Muscle of leg (tissue), 11 donors: Measurements from ENCODE around the gene MEG3. TPM values are rescaled to one million over a fixed set of nuclear protein-coding genes. Genes with fewer than 3 reads are reported as not detected.

Experiments
- DNase-seq: peaks from one replicate; pipeline ENCODE4 v3.0.0; 2013
- H3K27ac ChIP-seq: one replicate; pipeline ENCODE4 v1.5.1; 2013; ENCODE audit warnings: mild to moderate bottlenecking, low read length, control low read depth
- H3K27me3 ChIP-seq: one replicate; pipeline ENCODE4 v1.6.1; 2013; ENCODE audit warnings: low read length; ENCODE audit not compliant: control insufficient read depth, insufficient read depth
- H3K36me3 ChIP-seq: one replicate; pipeline ENCODE4 v1.6.1; 2013; ENCODE audit warnings: low read length; ENCODE audit not compliant: control insufficient read depth, insufficient read depth
- H3K4me1 ChIP-seq: one replicate; pipeline ENCODE4 v1.6.1; 2013; ENCODE audit warnings: low read length; ENCODE audit not compliant: control insufficient read depth, insufficient read depth
- H3K4me3 ChIP-seq: one replicate; pipeline ENCODE4 v1.5.1; 2013; ENCODE audit warnings: low read length, control low read depth
- H3K9me3 ChIP-seq: replicated peaks from 2 replicates; pipeline ENCODE4 v1.6.1; 2013; ENCODE audit warnings: low read depth, low read length; ENCODE audit not compliant: control insufficient read depth
- WGBS: methylation state at CpG from one replicate; pipeline ENCODE4 v1.1.5; 2013; ENCODE audit warnings: missing lambda C conversion rate; ENCODE audit not compliant: insufficient coverage; 5-methylcytosine and 5-hydroxymethylcytosine counted together
- polyA plus RNA-seq, 8 donors: library from polyadenylated mRNA; unstranded; fragments of 120-200 nt; gene quantifications; one replicate each; pipeline versions ENCODE4 v1.2.1 to v1.2.3, GENCODE V29; 2013; ENCODE audit warnings: inconsistent platforms in 1 of 8, low replicate concordance in 1 of 8; ENCODE audit not compliant: insufficient read length in 8 of 8, insufficient read depth in 1 of 8
- total RNA-seq: library from RNA; stranded (reverse); fragments of 120-200 nt; gene quantifications from one replicate; pipeline ENCODE4 v1.2.4, GENCODE V29; 2013

Gene MEG3
- total and polyA plus RNA-seq, 9 donors, result 2,107 to 7,026 (median 3,453) TPM

DNA sequence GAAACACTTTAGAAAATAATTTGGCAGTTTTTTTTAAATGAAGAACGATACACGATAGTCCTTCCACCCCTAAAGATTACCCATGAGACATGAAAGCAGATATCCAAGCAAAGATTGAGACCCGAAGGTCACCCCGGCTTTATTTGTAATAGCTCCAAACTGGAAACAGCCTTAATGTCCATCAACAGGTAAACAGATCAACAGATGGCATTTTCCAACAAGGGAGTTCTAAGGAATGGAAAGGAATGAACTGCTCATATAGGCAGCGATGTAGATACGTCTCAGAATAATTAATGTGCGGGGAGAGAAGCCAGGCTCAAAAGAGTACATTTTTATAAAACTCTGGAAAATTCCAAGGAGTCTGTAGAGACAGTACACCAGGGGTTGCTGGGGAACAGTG, 23.7 kb upstream of the MEG3 start:
- Histone ChIP-seq H3K4me3 (no peak overlapping the region), H3K4me1 (peaks cover 37% of the 10 kb centered on the region), H3K9me3 (no peaks in the 10 kb centered on the region), H3K36me3 (no peaks in the 10 kb centered on the region), H3K27ac (peak overlapping the region; percentile 87), H3K27me3 (no peaks in the 10 kb centered on the region)
- WGBS, result 76% methylated on average over 3 of the region's 7 CpGs
- DNase-seq, result no peak

DNA sequence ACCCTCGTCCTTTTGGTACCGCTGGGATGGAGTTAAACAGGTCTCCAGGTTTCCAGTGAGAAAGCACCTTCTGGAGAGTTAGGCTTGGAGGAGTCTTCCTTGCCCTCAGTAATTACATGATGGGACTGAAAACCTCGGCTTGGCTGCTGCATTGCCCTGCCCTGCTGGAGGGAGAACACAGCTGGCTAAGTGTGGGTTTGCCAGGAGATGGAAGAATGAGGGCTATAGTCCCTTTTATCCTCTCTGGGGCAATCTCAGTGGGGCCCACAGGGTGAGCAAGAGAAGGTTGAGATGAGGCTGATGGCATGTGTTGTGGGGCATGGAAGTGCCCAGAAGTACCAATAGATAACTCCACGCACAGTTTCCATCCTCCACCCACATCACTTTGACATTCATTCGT, 23.2 kb upstream of the MEG3 start:
- WGBS, result 40% methylated on average over 1 of the region's 5 CpGs
- H3K4me1 ChIP-seq, result peaks cover 39% of the 10 kb centered on the region
- no peaks in the 10 kb centered on the region for H3K27me3 ChIP-seq
- no peak for DNase-seq
- H3K27ac ChIP-seq, result peak overlapping the region; percentile 87
- peaks cover 5% of the 10 kb centered on the region for H3K9me3 ChIP-seq
- no peaks in the 10 kb centered on the region for H3K36me3 ChIP-seq
- H3K4me3 ChIP-seq, result no peak overlapping the region

DNA sequence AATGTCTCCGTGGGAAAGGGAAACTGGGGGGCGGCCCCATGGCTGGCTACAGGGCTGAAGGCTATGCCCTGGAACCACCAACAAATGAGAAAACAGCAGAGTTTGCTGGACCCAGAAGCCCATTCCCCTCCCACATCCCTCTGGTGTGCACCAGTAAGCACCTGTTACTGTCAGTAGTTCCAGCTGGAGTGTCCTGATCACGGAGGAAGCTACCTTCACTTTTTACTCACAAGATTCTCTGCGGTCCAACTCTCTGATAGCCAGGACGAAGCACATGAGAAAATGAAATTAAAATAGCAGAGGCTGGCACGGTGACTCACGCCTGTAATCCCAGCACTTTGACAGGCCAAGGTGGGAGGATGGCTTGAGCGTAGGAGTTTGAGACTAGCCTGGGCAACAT, 22.7 kb upstream of the MEG3 start:
- Histone ChIP-seq H3K27me3 (no peaks in the 10 kb centered on the region), H3K4me1 (peaks cover 40% of the 10 kb centered on the region), H3K9me3 (peaks cover 10% of the 10 kb centered on the region), H3K36me3 (no peaks in the 10 kb centered on the region), H3K27ac (peak overlapping the region; percentile 87), H3K4me3 (no peak overlapping the region)
- WGBS, result 100% methylated on average over 1 of the region's 8 CpGs
- DNase-seq, result peak; percentile 72

DNA sequence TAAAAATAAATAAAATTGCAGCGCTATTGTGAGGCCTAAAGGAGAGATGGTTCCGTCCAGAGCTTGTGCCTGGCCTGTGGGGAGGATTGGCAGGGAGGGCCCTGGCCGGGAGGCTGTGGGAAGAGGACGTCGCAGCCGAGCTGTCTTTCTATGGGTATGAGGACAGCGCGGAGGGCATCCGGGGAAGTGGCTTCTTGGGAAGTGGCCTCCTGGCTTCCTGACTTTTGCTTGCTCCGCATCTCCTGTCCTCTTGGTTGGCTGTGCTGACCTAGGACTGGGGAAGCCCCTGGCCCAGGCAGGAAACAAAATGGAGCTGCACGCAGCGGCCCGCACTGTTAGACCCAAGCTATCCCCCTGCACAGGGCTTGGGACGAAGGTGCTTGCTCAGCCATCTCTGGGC, 22.2 kb upstream of the MEG3 start:
- Histone ChIP-seq H3K9me3 (peaks cover 14% of the 10 kb centered on the region), H3K27ac (peak overlapping the region; percentile 87), H3K4me1 (peaks cover 44% of the 10 kb centered on the region), H3K4me3 (no peak overlapping the region), H3K36me3 (no peaks in the 10 kb centered on the region), H3K27me3 (no peaks in the 10 kb centered on the region)
- 87% methylated on average over 13 of the region's 14 CpGs for WGBS
- DNase-seq, result no peak

DNA sequence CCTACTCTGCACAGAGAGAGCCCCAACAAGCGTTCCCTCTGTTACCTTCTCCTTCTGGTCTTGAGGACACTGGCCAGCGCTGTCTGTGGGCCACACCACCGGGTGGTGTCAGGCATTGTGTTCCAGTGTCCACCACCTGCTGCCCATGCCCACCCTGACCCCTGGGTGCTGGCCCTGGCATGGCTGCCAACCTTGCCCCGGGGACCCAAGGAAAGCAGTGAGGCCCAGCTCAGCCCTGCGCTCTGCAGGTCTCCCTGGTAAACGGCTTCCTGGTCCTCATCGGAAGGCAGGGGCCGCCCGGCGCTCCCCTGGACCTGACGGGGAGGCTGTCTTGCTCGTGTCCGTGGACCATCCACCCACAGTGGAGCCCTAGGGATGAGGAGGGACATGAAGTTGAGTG, 21.8 kb upstream of the MEG3 start:
- Histone ChIP-seq H3K9me3 (peaks cover 19% of the 10 kb centered on the region), H3K4me3 (no peak overlapping the region), H3K27ac (peak overlapping the region; percentile 87), H3K36me3 (no peaks in the 10 kb centered on the region), H3K27me3 (peaks cover 3% of the 10 kb centered on the region), H3K4me1 (peaks cover 44% of the 10 kb centered on the region)
- 85% methylated on average over 13 of the region's 13 CpGs for WGBS
- DNase-seq, result no peak

DNA sequence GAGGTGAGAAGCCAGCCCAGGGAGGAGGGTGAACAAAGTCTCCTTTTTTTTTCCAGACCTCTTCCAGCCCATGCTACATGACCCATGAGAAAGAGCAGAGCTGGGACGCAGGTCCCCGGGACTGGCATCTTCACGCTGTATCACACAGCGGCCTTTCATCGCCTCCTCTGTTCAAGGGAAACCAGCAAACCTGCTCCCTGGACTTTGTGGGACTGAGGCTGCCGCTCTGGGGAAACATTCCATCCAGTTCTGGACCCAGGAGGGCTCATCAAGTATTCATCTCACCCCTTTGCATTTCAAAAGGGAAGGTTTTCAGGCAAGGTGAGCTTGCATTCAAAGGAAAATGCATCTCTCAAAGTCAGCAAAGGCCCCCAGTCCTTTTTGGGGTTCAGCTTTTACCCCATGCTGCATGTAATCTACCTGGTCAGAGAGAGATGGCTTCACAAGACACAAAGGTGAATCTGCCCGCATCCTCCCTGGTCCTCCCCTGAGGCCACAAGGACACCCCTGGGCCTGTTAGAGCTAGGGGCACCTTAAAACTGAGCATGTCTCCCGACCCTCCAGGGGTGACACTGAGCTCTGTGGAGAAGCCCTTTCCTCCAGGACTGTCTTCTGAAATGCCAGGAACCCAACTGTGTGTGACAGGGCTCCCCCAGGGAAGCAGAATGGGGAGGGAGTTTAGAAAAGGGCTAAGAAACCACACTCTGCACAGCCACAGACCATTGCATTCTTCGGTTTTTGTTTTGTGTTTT, 21.2 kb upstream of the MEG3 start:
- H3K9me3 ChIP-seq, result peaks cover 25% of the 10 kb centered on the region
- 91% methylated on average over 6 of the region's 9 CpGs for WGBS
- H3K27me3 ChIP-seq, result peaks cover 5% of the 10 kb centered on the region
- H3K27ac ChIP-seq, result peak overlapping the region; percentile 87
- no peak overlapping the region for H3K4me3 ChIP-seq
- H3K4me1 ChIP-seq, result peaks cover 44% of the 10 kb centered on the region
- DNase-seq, result no peak
- no peaks in the 10 kb centered on the region for H3K36me3 ChIP-seq

DNA sequence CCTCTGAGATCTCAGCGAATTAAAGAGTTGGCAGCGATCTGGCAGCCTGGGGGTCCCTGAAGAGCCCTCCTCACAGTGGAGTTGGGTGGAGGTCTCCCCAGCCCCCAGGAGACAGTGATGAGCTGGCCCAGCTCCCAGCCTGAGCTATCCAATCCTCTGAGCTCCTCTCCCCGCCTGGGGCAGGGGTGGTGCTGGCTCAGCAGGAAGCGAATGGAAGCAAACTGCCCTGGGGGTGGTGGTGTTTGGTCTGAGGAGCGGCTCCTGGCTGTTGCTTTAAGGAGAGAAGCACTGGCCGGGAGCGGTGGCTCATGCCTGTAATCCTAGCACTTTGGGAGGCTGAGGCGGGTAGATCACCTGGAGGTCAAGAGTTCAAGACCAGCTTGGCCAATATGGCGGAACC, 19.5 kb upstream of the MEG3 start:
- WGBS, result 66% methylated on average over 5 of the region's 9 CpGs
- Histone ChIP-seq H3K27ac (no peak overlapping the region), H3K9me3 (peaks cover 40% of the 10 kb centered on the region), H3K36me3 (no peaks in the 10 kb centered on the region), H3K4me1 (peaks cover 41% of the 10 kb centered on the region), H3K27me3 (peaks cover 13% of the 10 kb centered on the region), H3K4me3 (no peak overlapping the region)
- DNase-seq, result no peak

DNA sequence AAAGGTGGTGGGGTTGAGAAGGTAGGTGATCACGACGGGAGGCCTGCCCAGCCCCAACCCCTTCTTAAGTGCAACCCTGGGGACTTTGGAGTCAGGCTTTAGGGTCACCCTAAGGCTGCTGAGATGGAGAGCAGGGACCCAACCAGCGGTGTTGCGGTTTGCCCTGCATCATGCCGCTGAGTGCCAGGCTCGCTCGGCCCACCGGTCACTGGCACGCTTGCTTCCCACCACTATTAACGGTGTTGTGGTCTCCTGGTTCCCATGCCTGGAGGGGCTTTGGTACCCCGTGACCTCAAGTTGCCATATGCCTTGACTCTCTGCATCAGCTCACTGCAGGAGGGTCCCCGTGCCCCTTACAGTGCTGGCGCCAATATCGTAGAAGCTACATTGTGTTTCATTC, 18.4 kb upstream of the MEG3 start:
- Histone ChIP-seq H3K4me3 (no peak overlapping the region), H3K9me3 (peaks cover 45% of the 10 kb centered on the region), H3K36me3 (no peaks in the 10 kb centered on the region), H3K27me3 (peaks cover 13% of the 10 kb centered on the region), H3K27ac (no peak overlapping the region), H3K4me1 (peaks cover 33% of the 10 kb centered on the region)
- DNase-seq, result no peak
- WGBS, result 88% methylated on average over 12 of the region's 14 CpGs

DNA sequence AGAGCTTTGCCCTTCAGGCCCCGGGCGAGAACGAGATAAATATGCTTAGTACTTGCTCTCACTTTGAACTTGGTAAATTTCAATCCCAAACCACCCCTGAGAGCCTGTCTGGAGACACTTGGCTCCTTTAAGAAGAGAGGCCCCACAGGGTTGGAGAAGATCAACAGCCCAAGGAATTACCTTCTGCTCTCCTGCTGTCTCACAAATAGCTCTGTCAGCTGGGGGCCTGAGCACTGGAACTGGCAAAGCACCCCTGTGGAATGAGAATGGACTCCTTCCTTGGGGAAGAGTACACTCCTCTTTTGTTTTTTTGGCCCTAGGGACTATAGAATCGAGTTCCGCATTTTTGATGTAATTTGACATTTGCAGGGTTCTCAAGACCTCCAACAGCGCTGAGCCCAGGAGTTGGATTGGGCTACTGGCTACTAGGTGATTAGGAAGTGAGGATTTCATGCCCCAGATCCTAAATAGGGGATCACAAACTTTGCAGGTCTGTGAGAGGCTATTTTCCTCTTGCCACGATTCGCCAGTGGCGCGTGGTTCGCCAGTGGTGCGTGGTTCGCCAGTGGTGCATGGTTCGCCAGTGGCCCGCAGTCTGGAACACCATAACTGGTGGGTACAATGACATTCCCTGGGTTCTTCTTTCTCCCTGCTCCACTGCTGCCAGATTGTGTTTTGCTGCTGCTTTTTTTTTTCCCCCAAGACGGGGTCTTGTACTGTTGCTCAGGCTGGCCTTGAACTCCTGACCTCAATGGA, 17.8 kb upstream of the MEG3 start:
- H3K36me3 ChIP-seq, result no peaks in the 10 kb centered on the region
- peaks cover 13% of the 10 kb centered on the region for H3K27me3 ChIP-seq
- no peak overlapping the region for H3K4me3 ChIP-seq
- no peak for DNase-seq
- H3K4me1 ChIP-seq, result peaks cover 26% of the 10 kb centered on the region
- H3K27ac ChIP-seq, result peak overlapping the region; percentile 51
- 76% methylated on average over 15 of the region's 16 CpGs for WGBS
- peaks cover 45% of the 10 kb centered on the region for H3K9me3 ChIP-seq

DNA sequence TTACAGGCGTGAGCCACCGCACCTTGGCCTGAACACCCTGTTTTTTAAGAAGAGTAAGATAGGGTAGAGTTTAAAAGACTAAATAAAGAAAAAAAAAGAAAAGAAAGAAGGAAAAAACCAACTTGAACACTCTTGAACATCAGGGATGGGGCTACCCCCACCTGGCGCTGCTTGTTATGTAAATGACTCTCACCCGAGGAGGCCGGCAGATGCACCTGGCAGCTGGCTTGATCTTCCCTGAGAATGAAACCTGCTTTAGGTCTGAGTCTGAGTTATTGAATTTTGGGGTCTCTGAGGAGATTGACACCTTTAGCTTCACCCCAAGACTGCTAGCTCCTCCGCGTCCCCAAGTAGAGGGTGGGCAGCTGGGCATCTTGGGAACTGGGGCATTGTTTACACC, 15.5 kb upstream of the MEG3 start:
- H3K9me3 ChIP-seq, result peaks cover 45% of the 10 kb centered on the region
- H3K27ac ChIP-seq, result no peak overlapping the region
- no peak overlapping the region for H3K4me3 ChIP-seq
- DNase-seq, result no peak
- WGBS, result no CpG with 5 or more reads among the region's 7 CpGs
- no peaks in the 10 kb centered on the region for H3K36me3 ChIP-seq
- H3K4me1 ChIP-seq, result peaks cover 22% of the 10 kb centered on the region
- peaks cover 13% of the 10 kb centered on the region for H3K27me3 ChIP-seq
